HuH-7 (cell line): Measurements from ENCODE around the gene AICDA.

Source experiments
- DNase-seq: peaks from one replicate; pipeline ENCODE4 v3.0.0; 2011; ENCODE audit warnings: low spot score

AICDA gene

GRCh38 chr12:8554451-8555195, 58.0 kb downstream of the AICDA start:
- DNase-seq: no peak

GRCh38 chr12:8553088-8553627, 59.5 kb downstream of the AICDA start:
- no peak for DNase-seq
